Activated naive CD4-positive, alpha-beta T cell treated with anti-CD3 and anti-CD28 coated beads for 36 hours (primary cell): Measurements from ENCODE around the gene SLC37A1. TPM values are rescaled to one million over a fixed set of nuclear protein-coding genes. Genes with fewer than 3 reads are reported as not detected.
A peak's percentile ranks its signal among the peaks of the same experiment; 100 is the strongest.

Source experiments
- CTCF ChIA-PET: fragments of 350-600 bp; sonication (Branson Sonifier 250); formaldehyde crosslinking; loops from one replicate; lab custom pipeline; 2021; ENCODE audit warnings: antibody characterized with exemption; lab: Charles Lee
- DNase-seq: peaks from one replicate; pipeline ENCODE4 v3.0.0-alpha.2; 2020
- H3K27ac Mint-ChIP-seq: one replicate; pipeline ENCODE4 v1.8.0; 2021; ENCODE audit warnings: mild to moderate bottlenecking, mixed read lengths
- H3K27me3 Mint-ChIP-seq: one replicate; pipeline ENCODE4 v1.8.0; 2021; ENCODE audit warnings: low read depth, mixed read lengths
- H3K36me3 Mint-ChIP-seq: one replicate; pipeline ENCODE4 v1.8.0; 2021; ENCODE audit warnings: low read depth, mixed read lengths
- H3K4me1 Mint-ChIP-seq: one replicate; pipeline ENCODE4 v1.8.0; 2021; ENCODE audit warnings: low read depth, mixed read lengths
- H3K4me3 Mint-ChIP-seq: one replicate; pipeline ENCODE4 v1.8.0; 2021; ENCODE audit warnings: mild to moderate bottlenecking, moderate library complexity, mixed read lengths
- H3K9me3 Mint-ChIP-seq: one replicate; pipeline ENCODE4 v1.8.0; 2021; ENCODE audit warnings: mixed read lengths
- intact Hi-C: fragments of 100-400 bp; cut with micrococcal nuclease; formaldehyde crosslinking; loops from one replicate; pipeline ENCODE4 v1.15.1; 2023
- total RNA-seq, 2 experiments: library from RNA; stranded (reverse); gene quantifications; one replicate each; pipeline ENCODE4 v1.2.3, GENCODE V29; 2021

SLC37A1 gene
- total RNA-seq, 2 experiments from 2014 or later: 18.4 to 18.7 TPM

GRCh38 chr21:42513985-42514882, 582 bp downstream of the SLC37A1 start:
- H3K9me3 Mint-ChIP-seq: no peaks in the 10 kb centered on the region
- intact Hi-C loops: loop anchor here (5.0 kb wide), 1 partner anchor 98 kb away; no protein-coding TSS in a partner anchor
- H3K27me3 Mint-ChIP-seq: no peaks in the 10 kb centered on the region
- peaks cover 22% of the 10 kb centered on the region for H3K36me3 Mint-ChIP-seq
- H3K4me1 Mint-ChIP-seq: peaks cover 31% of the 10 kb centered on the region
- H3K27ac Mint-ChIP-seq: peak overlapping the region; percentile 84
- H3K4me3 Mint-ChIP-seq: peak overlapping the region; percentile 87
- CTCF ChIA-PET: interaction anchor here (0.6 to 1.1 kb wide), 4 partner anchors 17 to 405 kb away, joined by 3 to 4 read pairs (median 3); no protein-coding TSS in a partner anchor
- peak; percentile 72 for DNase-seq

- no peaks in the 10 kb centered on the region for H3K9me3 Mint-ChIP-seq
- H3K27me3 Mint-ChIP-seq: no peaks in the 10 kb centered on the region
- CTCF ChIA-PET: interaction anchor here (0.6 to 1.1 kb wide), 4 partner anchors 18 to 406 kb away, joined by 3 to 4 read pairs (median 3); no protein-coding TSS in a partner anchor
- H3K27ac Mint-ChIP-seq: peak overlapping the region; percentile 84
- peaks cover 33% of the 10 kb centered on the region for H3K4me1 Mint-ChIP-seq
- intact Hi-C loops: loop anchor here (1.0 to 5.0 kb wide), 3 partner anchors 10 to 97 kb away; partner anchors contain the start of gene RSPH1
- no peak for DNase-seq
- peak overlapping the region; percentile 87 for H3K4me3 Mint-ChIP-seq
- peaks cover 28% of the 10 kb centered on the region for H3K36me3 Mint-ChIP-seq
Measured at GRCh38 chr21:42514883-42515228, 1.2 kb downstream of the SLC37A1 start.

GRCh38 chr21:42515708-42516502, 2.3 kb downstream of the SLC37A1 start:
- no peaks in the 10 kb centered on the region for H3K9me3 Mint-ChIP-seq
- CTCF ChIA-PET: interaction anchor here (1.1 to 1.5 kb wide), 2 partner anchors 13 to 205 kb away, joined by 3 to 4 read pairs; no protein-coding TSS in a partner anchor
- no peak overlapping the region for H3K27ac Mint-ChIP-seq
- peaks cover 36% of the 10 kb centered on the region for H3K4me1 Mint-ChIP-seq
- peaks cover 38% of the 10 kb centered on the region for H3K36me3 Mint-ChIP-seq
- H3K4me3 Mint-ChIP-seq: peak overlapping the region; percentile 87
- no peaks in the 10 kb centered on the region for H3K27me3 Mint-ChIP-seq
- intact Hi-C loops: loop anchor here (1.0 kb wide), 2 partner anchors 9 to 20 kb away; partner anchors contain the start of gene RSPH1
- DNase-seq: no peak

- CTCF ChIA-PET: no interaction called here
- intact Hi-C loops: no loop called here
- DNase-seq: no peak
- Mint-ChIP-seq H3K4me3 (no peak overlapping the region), H3K27ac (peak overlapping the region; percentile 37), H3K27me3 (no peaks in the 10 kb centered on the region), H3K9me3 (no peaks in the 10 kb centered on the region), H3K36me3 (peaks cover 51% of the 10 kb centered on the region), H3K4me1 (peaks cover 39% of the 10 kb centered on the region)
Measured at GRCh38 chr21:42518215-42518614, 4.6 kb downstream of the SLC37A1 start.

- H3K4me1 Mint-ChIP-seq: peaks cover 39% of the 10 kb centered on the region
- CTCF ChIA-PET: no interaction called here
- no peak overlapping the region for H3K4me3 Mint-ChIP-seq
- no peaks in the 10 kb centered on the region for H3K27me3 Mint-ChIP-seq
- H3K9me3 Mint-ChIP-seq: no peaks in the 10 kb centered on the region
- no peak for DNase-seq
- intact Hi-C loops: no loop called here
- H3K27ac Mint-ChIP-seq: no peak overlapping the region
- peaks cover 51% of the 10 kb centered on the region for H3K36me3 Mint-ChIP-seq
Measured at GRCh38 chr21:42518626-42519025, 5.0 kb downstream of the SLC37A1 start.

- H3K36me3 Mint-ChIP-seq: peaks cover 55% of the 10 kb centered on the region
- no peak overlapping the region for H3K27ac Mint-ChIP-seq
- no peaks in the 10 kb centered on the region for H3K9me3 Mint-ChIP-seq
- no peak overlapping the region for H3K4me3 Mint-ChIP-seq
- CTCF ChIA-PET: no interaction called here
- DNase-seq: no peak
- peaks cover 46% of the 10 kb centered on the region for H3K4me1 Mint-ChIP-seq
- no peaks in the 10 kb centered on the region for H3K27me3 Mint-ChIP-seq
- intact Hi-C loops: loop anchor here (10.0 kb wide), 2 partner anchors 376 to 1254 kb away; partner anchors contain the start of gene CSTB
Measured at GRCh38 chr21:42520628-42521253, 7.1 kb downstream of the SLC37A1 start.

- CTCF ChIA-PET: no interaction called here
- peaks cover 46% of the 10 kb centered on the region for H3K4me1 Mint-ChIP-seq
- H3K4me3 Mint-ChIP-seq: no peak overlapping the region
- no peaks in the 10 kb centered on the region for H3K9me3 Mint-ChIP-seq
- no peak for DNase-seq
- no peak overlapping the region for H3K27ac Mint-ChIP-seq
- peaks cover 61% of the 10 kb centered on the region for H3K36me3 Mint-ChIP-seq
- no peaks in the 10 kb centered on the region for H3K27me3 Mint-ChIP-seq
- intact Hi-C loops: loop anchor here (10.0 kb wide), 2 partner anchors 377 to 1253 kb away; partner anchors contain the start of gene CSTB
Measured at GRCh38 chr21:42521384-42521783, 7.7 kb downstream of the SLC37A1 start.

GRCh38 chr21:42521805-42522204, 8.2 kb downstream of the SLC37A1 start:
- intact Hi-C loops: loop anchor here (10.0 kb wide), 2 partner anchors 377 to 1253 kb away; partner anchors contain the start of gene CSTB
- Mint-ChIP-seq H3K27ac (no peak overlapping the region), H3K4me3 (no peak overlapping the region), H3K36me3 (peaks cover 62% of the 10 kb centered on the region), H3K4me1 (peaks cover 48% of the 10 kb centered on the region), H3K27me3 (no peaks in the 10 kb centered on the region), H3K9me3 (no peaks in the 10 kb centered on the region)
- no peak for DNase-seq
- CTCF ChIA-PET: no interaction called here

GRCh38 chr21:42522271-42522670, 8.6 kb downstream of the SLC37A1 start:
- intact Hi-C loops: loop anchor here (10.0 kb wide), 2 partner anchors 377 to 1253 kb away; partner anchors contain the start of gene CSTB
- CTCF ChIA-PET: no interaction called here
- no peaks in the 10 kb centered on the region for H3K9me3 Mint-ChIP-seq

GRCh38 chr21:42522771-42523170, 9.1 kb downstream of the SLC37A1 start:
- H3K27ac Mint-ChIP-seq: no peak overlapping the region
- H3K36me3 Mint-ChIP-seq: peaks cover 61% of the 10 kb centered on the region

More at GRCh38 chr21:42522271-42522670, 8.6 kb downstream of the SLC37A1 start:
- H3K4me3 Mint-ChIP-seq: no peak overlapping the region
- no peak overlapping the region for H3K27ac Mint-ChIP-seq
- peaks cover 47% of the 10 kb centered on the region for H3K4me1 Mint-ChIP-seq
- DNase-seq: no peak
- no peaks in the 10 kb centered on the region for H3K27me3 Mint-ChIP-seq
- H3K36me3 Mint-ChIP-seq: peaks cover 62% of the 10 kb centered on the region

GRCh38 chr21:42523211-42523610, 9.6 kb downstream of the SLC37A1 start:
- peaks cover 59% of the 10 kb centered on the region for H3K36me3 Mint-ChIP-seq
- no peak overlapping the region for H3K27ac Mint-ChIP-seq
- H3K27me3 Mint-ChIP-seq: no peaks in the 10 kb centered on the region
- no peak overlapping the region for H3K4me3 Mint-ChIP-seq
- intact Hi-C loops: loop anchor here (10.0 kb wide), 2 partner anchors 378 to 1252 kb away; partner anchors contain the start of gene CSTB
- H3K4me1 Mint-ChIP-seq: peaks cover 51% of the 10 kb centered on the region
- no peaks in the 10 kb centered on the region for H3K9me3 Mint-ChIP-seq
- CTCF ChIA-PET: interaction anchor here (0.6 kb wide), 1 partner anchor 269 kb away, joined by 3 read pairs; no protein-coding TSS in a partner anchor
- DNase-seq: no peak

More at GRCh38 chr21:42522771-42523170, 9.1 kb downstream of the SLC37A1 start:
- H3K4me1 Mint-ChIP-seq: peaks cover 50% of the 10 kb centered on the region
- DNase-seq: no peak
- no peak overlapping the region for H3K4me3 Mint-ChIP-seq
- intact Hi-C loops: loop anchor here (10.0 kb wide), 2 partner anchors 378 to 1252 kb away; partner anchors contain the start of gene CSTB
- CTCF ChIA-PET: interaction anchor here (0.6 kb wide), 1 partner anchor 269 kb away, joined by 3 read pairs; no protein-coding TSS in a partner anchor
- H3K27me3 Mint-ChIP-seq: no peaks in the 10 kb centered on the region
- no peaks in the 10 kb centered on the region for H3K9me3 Mint-ChIP-seq
